IMR-90 (cell line): ENCODE results near the gene CACNA2D1.

Experiments used
- CEBPB ChIP-seq: IDR thresholded peaks from 2 replicates; pipeline ENCODE4 v1.6.1; 2012; ENCODE audit warnings: low read depth, low read length, improper control_type of control experiment
- CTCF ChIP-seq: conservative IDR thresholded peaks from 2 replicates; pipeline ENCODE4 v1.5.1; 2012; ENCODE audit warnings: mild to moderate bottlenecking, low read depth, low read length, improper control_type of control experiment
- MAZ ChIP-seq: IDR thresholded peaks from 2 replicates; pipeline ENCODE4 v1.6.1; 2012; ENCODE audit warnings: low read depth, mild to moderate bottlenecking, low read length, improper control_type of control experiment, moderate library complexity, borderline replicate concordance
- POLR2A ChIP-seq: IDR thresholded peaks from 2 replicates; pipeline ENCODE4 v1.6.1; 2012; ENCODE audit warnings: mild to moderate bottlenecking, low read depth, low read length
- USF2 ChIP-seq: fragments of 150-350 bp; IDR thresholded peaks from 2 replicates; pipeline ENCODE4 v1.6.1; 2017; ENCODE audit warnings: mild to moderate bottlenecking, antibody characterized with exemption, low read length, low read depth

- TF ChIP-seq CTCF, result no peak
- TF ChIP-seq POLR2A, result no peak
- TF ChIP-seq USF2, result no peak
- no peak for TF ChIP-seq CEBPB
- TF ChIP-seq MAZ, result no peak
These were observed 220.0 kb downstream of the CACNA2D1 start for GRCh38 chr7:82223580-82223979.
